Right lobe of liver (tissue), 4 donors: ENCODE measurements around the gene BCO2.

Experiments
- CTCF ChIP-seq, 4 donors: fragments of 200-600 bp in 3 of 4; fragments of 450-650 bp in 1 of 4; IDR thresholded peaks; one replicate each; pipeline versions ENCODE4 v1.5.1 to v1.8.0; 2016 to 2022; ENCODE audit warnings: antibody characterized with exemption in 4 of 4, mild to moderate bottlenecking in 2 of 4
- POLR2A ChIP-seq: fragments of 450-650 bp; IDR thresholded peaks from one replicate; pipeline ENCODE4 v1.6.1; 2017; ENCODE audit warnings: antibody characterized with exemption, mild to moderate bottlenecking
- donor health status: DM: no; HTN: no; CAD: no.
- donor health status: DM: no; HTN: no; CAD: no.
- donor health status: DM: no; HTN: yes; CAD: no.

GRCh38 chr11:112216561-112217105, 41.3 kb downstream of the BCO2 start:
- no peak for TF ChIP-seq CTCF (IDR thresholded peaks at IDR 0.05)
- TF ChIP-seq POLR2A = no peak
